Middle frontal gyrus (tissue), 1 donor: ENCODE data around the gene PUM1.

ENCODE experiments used
- DNase-seq: peaks from one replicate; pipeline ENCODE4 v3.0.0-alpha.2; 2015; ENCODE audit warnings: low spot score; ENCODE audit errors: extremely low spot score

PUM1 gene

DNA sequence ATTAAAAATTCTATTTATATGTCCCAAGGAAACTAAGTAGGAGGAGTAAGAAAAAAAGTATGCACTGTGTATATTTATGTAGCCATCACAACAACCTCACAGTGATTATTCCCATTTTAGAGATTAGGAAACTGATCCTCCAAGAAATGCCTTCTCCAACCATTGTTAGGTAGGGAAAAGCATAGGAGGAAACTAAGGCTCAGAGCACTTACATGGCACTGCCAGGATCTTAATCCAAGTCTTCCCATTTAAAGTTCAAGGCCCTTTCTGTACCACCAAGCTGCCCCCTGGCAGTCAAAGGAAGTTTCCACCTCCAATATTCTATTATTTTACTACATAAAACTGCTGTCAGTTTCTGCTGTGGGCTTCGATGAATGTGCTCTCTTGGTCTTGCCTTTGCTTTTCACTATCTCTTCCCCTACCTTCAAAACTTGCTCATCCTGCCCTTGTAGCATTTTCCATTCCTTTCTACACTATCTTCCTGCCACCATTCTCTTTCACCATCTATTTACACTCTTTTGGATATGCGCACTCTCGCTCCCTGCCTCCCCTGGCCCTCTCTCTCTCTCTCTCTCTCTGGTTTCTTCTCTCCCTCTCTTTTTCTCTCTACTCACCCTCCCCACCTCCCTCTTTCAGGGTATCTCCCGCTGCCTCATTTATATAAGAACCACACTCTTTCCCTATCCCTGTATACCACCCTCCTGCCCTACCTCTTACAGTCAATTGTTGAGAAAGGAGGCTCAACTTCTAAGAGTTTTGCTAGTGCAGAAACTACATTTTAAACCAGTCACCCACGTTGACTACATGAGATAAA is 34.0 kb downstream of the PUM1 start:
- no peak for DNase-seq

DNA sequence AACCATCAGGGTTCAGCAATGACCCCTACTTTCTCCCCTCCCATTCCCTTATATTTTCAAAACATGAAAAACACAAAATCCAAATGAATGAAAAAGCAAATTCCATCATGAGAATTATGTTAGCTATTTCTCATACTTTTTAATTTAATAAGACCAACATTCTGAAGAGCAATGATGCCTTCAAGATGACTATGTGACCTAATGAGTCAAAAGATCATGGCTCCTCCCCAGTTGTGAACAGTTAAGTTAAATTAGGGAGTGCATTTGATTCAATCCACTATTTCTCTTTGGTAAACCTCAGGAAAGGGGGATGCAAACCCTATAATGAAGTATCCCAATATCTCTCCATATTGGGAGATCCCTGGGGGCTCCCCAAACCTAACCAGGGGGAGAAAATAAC is 36.5 kb downstream of the PUM1 start:
- no peak for DNase-seq

DNA sequence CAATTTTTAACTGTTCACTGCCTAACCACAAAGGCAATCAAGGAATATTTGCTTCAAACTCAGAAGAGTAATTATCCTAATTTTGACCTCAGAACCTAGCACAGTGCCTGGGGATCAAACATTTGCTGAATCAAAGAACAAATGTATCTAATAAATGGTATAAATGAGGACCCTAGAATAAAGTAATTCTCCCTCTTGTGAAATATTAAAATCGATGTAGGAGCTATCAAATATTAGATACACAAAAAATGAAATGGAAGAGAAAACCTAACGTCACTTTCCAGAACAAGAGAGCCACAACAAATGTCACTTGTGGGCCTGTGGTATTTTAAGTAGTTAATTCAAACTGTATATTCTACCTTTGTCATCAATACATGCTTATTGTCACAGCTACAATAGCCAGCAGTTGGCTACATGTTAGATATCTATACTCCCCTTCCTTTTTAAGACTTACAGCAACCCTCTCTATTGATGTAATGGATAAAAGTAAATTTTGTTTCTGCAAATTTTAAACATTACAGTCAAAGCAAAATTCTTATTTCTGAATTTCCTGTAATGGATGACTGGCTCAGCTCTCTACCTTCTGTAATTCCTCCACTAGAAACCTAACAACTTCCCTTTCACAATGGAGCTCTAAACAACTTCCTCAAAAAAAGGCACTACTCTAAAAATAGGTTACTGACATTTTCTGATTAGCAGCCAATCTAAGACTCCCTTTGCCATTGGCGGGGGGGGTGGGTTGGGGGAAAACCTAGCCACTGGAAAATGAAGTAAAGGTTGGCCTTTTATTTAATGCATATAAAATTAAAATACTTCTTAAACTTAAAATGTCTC is 37.6 kb downstream of the PUM1 start:
- no peak for DNase-seq

DNA sequence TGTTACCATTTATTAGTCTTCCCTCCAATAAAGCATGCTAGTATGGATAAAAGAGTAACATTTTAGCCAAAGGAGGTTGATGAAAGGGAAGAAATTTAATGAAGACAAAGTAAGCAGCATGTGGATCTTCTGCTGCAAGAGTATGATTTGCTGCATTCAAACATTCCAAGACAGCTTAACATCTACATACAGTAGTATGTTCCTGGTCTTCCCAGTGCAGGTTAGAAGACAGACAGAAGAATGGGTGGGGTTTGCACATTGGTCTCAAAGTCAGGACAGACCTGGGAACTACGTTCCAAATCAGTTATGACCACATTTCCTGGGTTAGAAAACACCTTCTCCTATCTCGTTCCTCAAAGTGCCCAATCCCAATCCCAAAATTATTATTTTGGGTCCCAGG is 43.3 kb downstream of the PUM1 start:
- DNase-seq, result no peak

DNA sequence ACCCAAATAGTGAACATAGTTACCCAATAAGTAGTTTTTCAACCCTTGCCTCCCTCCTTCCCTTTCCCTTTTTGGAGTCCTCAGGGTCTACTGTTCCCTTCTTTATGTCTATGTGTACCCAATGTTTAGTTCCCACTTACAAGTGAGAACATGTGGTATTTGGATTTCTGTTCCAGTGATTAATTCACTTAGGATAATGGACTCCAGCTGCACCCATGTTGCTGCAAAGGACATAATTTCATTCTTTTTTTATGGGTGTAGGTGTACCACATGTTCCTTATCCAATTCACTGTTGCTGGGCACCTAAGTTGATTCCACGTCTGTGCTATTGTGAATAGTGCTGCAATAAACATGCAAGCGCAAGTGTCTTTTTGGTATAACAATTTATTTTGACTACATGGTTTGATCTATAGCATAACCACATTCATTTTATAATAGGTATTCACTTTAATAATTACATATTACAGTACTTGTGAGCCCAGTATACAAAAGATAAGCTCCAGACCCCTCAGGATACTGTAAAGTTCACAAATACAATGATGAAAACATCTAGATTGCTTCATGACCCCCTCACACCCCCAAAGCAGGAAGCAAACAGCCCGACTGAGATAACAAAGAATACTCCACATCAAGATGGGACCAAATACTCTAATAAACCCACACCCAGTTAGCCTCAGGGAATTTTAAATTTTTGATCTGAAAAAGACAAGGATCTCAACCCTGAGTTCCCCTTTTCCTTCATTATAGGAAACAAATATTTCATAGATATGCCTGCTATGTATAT is 45.3 kb downstream of the PUM1 start:
- no peak for DNase-seq

DNA sequence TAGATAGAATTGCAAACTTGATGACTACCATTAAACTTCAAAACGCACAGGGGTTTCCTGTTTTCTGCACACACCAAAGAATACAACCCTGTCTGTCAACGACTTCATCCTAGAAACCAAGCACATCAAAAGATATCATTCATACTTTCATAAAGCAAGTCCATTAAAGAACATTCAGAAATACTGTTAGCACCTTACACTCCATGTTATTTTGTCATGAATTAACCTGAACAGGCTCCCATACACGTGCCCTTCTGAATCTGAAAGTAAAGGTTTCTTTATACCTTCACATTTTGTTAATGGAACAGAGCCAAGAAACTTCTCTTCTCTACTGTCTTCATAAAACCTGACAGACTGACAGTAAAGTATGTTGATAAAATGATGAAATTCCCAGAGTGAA is 46.1 kb downstream of the PUM1 start:
- no peak for DNase-seq

DNA sequence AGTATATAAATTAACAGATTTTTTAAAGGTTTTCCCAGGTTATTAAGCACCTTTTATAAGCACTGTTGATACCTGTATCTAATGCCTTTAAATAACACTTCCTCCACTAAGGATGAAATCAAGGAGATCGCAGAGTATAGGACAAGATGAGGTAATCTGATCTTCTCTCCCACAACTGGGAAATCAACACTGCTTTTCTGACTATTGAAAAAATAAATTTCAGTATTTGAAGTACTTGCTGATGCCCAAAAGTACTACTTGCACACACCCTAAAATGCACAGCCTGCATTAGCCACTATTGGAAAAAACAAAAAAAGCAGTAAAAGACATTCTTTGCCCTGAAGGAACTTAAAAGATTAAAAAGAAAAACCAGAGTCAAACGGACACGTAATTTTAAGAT is 48.6 kb downstream of the PUM1 start:
- DNase-seq, result no peak

DNA sequence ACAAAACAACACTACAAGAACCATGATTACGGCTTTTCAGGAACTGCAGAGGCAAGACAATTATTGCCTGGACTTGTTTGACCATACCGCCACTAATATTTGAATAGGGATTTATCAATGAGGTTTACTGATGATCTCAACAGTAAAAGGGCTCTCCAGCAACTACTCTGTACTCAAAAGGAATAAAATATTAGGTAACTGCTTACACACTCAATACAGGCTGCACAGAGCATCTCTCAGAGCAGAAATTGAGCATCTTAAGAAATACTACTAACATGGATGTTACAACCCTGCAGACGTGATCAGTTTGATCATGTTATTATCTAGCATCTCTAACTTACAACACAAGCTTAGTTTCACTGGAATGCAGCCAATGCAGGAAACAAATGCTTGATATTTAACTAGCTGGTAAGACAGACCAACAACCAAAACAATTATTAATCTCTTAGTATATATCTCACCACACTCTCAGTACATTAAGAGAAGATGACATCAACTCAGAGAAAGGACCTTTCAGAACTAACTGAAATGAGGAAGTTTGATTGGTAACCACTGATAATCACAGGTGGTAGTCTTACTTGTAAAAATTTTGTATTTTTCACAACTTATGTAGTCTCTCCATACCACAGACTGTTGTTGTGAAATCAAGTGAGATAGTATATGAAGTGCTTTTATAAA is 52.2 kb downstream of the PUM1 start:
- DNase-seq, result no peak

DNA sequence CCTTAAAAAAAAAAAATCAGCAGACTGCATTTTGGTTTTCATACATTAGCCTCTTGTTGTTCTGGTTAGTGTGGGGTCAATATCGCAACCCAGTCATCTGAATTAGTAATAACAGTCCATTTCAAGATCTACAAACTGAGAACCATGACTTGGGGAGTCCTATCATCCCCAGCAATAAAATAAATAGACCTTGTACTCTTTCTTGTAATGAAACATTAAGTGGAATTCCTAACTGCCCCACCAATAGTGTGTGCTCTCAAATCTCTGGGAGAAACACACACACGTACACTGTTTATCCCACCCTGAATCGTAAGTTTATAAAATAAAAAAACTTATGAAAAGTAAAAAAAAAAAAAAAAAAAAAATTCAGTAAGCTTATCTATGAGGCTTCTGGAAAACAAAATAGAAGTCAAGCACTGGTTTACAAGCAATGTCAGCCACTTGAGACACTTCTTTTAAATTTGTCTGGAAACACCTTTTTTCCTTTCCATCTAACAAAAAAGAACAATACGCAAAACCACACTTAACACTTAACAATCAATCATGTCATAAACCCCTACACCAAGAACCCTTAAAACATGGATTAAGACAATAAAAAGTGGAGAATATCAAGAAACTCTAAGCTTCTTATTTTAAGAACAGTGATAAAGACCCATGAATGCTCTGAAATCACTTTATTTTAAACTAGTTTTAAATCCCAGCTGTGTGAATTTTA is 53.1 kb downstream of the PUM1 start:
- no peak for DNase-seq

DNA sequence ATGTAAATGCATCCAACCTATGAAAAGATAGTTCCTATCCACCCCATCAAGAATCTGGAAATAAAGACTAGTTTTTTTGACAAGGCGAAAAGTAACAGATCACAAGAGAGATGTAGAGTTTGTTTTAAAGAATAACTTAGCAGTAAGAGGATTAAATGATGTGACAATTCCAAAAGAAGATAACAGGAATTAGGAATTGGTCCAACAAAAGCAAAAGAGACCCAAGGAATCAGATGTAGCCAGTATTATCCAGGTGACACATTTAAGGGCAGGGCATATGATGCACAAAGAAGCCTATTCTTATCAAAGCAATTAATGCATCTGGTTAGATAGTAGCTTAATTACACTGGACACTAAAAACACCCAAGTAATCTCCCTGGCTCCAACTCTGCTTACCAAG is 53.8 kb downstream of the PUM1 start:
- no peak for DNase-seq

DNA sequence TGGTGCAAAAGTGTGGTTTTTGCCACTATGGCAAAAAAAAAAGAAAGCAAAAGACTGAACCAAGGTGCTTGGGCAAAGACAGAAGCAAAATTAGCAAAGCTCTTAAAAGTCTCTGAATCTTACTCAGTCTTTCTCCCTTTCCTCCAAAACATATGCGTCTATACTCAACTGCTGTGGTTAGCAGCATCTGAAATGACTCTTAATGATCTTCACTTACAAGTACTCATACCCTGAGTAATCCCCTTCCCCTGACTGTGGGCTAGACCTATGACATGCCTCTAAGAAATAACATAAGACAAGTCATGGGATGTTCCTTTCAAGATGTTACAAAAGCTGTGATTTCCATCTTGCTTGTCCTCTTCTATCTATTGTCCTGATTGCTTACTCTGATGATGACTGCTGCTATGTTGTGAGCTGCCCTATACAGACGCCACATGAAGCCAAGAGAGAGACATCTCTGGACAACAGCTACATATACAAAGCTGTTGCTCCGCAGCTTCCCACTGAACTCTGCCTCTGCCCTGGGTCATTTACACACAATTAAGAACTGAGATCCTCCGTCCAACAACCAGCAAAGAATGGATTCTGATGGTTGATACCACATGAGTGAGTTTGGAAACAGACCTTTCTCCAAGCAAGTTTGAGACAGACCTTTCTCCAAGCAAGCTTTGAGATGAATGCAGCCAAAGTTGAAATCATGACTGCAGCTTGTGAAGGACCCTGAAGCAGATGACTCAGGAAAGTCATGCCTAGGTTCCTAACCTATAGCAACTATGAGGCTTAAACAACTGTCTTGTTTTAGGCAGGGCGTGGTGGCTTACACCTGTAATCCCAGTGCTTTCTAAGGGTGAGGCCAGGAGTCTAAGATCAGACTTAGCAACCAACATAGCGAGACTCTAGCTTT is 55.2 kb downstream of the PUM1 start:
- no peak for DNase-seq

DNA sequence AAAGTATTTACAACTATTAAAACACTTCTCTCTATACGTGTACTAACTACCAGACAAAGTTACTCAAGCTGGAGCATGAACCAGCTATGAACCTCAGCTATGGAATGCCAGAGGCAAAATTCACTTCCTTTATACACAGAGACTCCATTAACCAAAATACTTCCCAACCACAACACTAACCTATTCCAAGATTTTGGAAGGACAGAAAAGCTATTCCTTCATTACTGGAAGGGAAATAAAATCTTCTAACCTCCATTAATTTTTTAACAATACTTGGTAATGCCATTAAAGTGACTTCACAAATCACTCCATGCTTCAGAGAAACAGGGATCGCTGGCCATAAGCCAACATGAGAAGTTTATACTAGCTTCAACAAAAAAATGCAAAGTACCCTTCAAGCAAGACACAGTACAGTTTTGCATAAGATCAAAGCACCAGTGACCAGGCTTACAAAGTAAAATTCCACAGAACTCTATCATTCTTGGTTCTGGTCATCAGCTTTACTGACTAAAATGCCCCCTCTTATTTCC is 58.0 kb downstream of the PUM1 start:
- DNase-seq, result no peak

DNA sequence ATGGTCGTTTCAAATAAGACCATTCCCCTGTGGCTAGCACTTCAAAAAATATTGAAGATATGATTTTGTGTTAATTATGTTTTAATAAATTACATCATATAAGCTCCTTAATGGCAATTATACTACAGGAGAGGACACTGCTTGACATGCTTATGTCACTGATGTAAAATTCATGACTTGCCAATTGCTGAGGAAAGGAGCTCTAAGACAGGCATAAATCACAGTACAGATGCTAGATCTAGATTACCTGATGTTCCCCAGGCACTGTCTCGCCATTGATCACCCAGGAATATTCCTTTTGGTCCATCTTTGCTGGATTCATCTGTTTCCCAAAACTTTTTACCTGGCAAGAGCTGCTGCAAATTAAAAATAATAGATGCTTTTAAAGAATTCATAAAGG is 58.8 kb downstream of the PUM1 start:
- DNase-seq, result no peak

DNA sequence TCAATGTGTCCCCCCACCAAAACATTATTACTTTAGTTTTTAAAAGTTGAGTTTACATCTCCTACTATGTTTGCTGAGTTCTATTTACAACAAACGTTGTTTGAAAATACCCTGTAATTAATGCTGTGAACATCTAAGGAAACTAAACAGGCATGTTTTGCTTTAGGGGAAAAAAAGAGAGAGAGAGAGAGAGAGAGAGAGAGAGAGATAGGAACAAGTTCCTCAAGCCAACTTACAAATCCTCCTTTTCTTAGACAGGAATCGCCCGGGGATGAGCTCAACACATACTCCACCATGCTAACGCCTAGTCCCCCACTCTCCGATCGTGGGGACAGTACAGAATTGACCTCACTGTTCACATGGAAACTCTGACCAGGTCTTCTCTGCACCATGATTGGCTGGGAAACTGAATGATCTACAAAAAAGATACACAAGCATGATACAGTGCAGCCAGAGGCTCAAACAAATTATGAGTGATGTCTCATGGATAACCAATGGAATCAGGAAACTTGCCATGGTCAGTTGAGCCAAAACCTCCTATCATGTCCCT is 59.8 kb downstream of the PUM1 start:
- DNase-seq, result no peak

DNA sequence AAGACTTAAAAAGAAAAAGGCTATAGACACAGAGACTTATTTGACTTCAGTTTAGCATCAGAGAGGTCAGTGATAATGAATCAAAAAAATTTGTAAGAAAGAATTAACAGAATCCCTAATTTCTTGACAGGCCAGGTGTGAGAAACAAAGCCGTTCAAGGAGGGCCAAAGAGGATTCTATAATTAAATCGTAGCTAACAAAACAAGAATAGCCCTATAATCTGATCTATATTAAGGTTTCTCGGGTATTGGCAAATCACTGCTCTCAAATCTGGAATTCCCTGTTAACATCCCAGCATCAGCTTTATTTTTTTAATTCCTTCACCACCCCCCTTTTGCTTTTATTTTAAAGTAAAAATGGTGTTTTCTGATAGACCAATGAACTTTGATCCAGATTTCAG is 60.3 kb downstream of the PUM1 start:
- no peak for DNase-seq

DNA sequence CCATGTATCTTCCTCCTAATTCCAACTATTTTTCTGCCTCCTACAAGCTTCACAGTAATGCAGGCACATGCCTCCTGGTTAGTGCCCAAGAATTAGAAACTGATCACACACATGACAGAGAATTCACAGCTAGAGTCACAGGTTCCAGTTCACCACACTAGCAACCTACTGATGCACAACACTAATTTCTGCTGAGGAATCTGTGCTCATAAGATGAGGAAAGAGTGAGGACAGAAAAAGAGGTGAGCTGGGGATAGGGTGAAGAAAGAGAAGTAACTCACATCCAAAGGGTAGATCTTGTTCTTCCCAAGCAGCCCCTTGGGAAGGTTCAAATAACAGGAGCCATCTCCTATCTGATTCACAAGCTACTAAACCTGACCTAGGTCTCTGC is 61.3 kb downstream of the PUM1 start:
- DNase-seq, result no peak

DNA sequence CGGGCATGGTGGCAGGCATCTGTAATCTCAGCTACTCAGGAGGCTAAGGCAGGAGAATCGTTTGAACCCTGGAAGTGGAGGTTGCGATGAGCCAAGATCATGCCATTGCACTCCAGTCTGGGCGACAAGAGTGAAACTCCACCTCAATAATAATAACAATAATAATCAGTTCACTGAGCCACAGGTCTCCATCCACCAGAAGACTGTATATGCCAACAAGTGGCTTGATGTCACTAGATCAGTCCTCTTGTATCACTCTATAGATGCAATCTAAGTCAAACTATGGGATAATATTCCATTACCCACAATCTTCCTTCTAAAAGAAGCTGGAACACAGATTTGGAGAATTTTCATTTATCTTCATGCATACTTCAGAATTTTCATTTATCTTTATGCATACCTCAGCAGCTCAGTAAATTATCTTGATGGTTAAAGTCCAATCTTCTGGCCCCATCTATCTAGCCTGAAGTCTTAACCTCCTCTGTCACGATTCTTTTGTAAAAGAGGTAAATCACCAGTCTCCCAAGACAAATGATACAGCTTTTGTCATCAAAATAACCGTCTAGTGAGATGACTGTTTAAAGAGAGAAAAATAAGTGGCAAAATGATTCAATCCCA is 61.8 kb downstream of the PUM1 start:
- no peak for DNase-seq

DNA sequence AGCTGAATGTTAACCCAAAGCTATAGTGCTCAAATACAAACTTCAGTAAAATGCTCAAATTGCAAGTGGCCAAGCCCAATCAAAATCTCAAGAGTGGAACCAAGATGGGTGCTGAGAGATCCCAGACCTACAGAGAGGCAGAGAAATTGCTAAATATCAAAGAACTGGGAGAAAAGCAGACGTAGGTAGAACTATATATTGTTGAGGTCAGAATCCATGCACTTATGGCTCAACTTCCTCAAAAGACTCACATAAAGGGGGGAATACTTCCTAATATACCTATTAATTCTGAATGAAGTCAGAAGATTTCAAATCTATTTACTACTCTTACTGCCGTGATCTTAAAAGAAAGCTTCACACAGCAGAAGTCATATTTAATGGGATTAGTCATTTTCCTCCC is 65.2 kb downstream of the PUM1 start:
- no peak for DNase-seq

DNA sequence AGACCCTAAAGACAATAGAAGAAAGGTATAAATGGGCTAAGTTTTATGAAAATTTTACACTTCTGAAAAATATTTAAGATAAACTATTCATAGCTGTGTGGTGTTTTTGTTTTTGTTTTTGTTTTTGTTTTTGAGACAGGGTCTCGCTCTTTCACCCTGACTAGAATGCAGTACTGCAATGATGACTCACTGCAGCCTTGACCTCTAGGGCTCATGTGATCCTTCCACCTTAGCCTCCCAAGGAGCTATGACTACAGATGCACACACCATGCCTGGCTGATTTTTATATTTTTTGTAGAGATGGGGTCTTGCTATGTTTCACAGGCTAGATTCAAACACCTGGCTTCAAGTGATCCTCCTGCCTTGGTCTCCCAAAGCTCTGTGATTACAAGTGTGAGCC is 66.6 kb downstream of the PUM1 start:
- DNase-seq, result no peak
